Progenitor cell of endocrine pancreas (in vitro differentiated cells): ENCODE results near the gene DLGAP1. TPM values are rescaled to one million over a fixed set of nuclear protein-coding genes. Genes with fewer than 3 reads are reported as not detected.

Source experiments
- DNase-seq: peaks from one replicate; pipeline ENCODE4 v3.0.0; 2021; ENCODE audit warnings: low spot score; ENCODE audit not compliant: unreplicated experiment
- H3K27ac Mint-ChIP-seq: 2 replicates; pipeline ENCODE4 v1.8.0; 2021; ENCODE audit warnings: mild to moderate bottlenecking, moderate library complexity, mixed read lengths
- H3K27me3 Mint-ChIP-seq: 2 replicates; pipeline ENCODE4 v1.8.0; 2021; ENCODE audit warnings: mixed read lengths
- H3K36me3 Mint-ChIP-seq: 2 replicates; pipeline ENCODE4 v1.8.0; 2022; ENCODE audit warnings: mixed read lengths; ENCODE audit not compliant: insufficient read depth
- H3K4me1 Mint-ChIP-seq: 2 replicates; pipeline ENCODE4 v1.8.0; 2021; ENCODE audit warnings: low read depth, mixed read lengths
- H3K4me3 Mint-ChIP-seq: 2 replicates; pipeline ENCODE4 v1.8.0; 2021; ENCODE audit warnings: low read depth, mild to moderate bottlenecking, moderate library complexity, mixed read lengths
- H3K9me3 Mint-ChIP-seq: 2 replicates; pipeline ENCODE4 v1.8.0; 2021; ENCODE audit warnings: low read depth, mixed read lengths
- CTCF ChIP-seq: fragments of 200-600 bp; sonication (generic); IDR thresholded peaks from one replicate; pipeline ENCODE4 v1.5.0; 2021; ENCODE audit warnings: antibody characterized with exemption, mild to moderate bottlenecking; ENCODE audit not compliant: unreplicated experiment
- total RNA-seq: library from RNA; stranded (reverse); gene quantifications from 2 replicates; pipeline ENCODE4 v1.2.1, GENCODE V29; 2021

Gene DLGAP1
- total RNA-seq, 1 donor from 2014 or later: 16.7 TPM

- Mint-ChIP-seq H3K4me1 (peaks cover 5% of the 10 kb centered on the region), H3K4me3 (no peak overlapping the region), H3K27me3 (no peaks in the 10 kb centered on the region), H3K36me3 (no peaks in the 10 kb centered on the region), H3K27ac (peak overlapping the region; percentile 13), H3K9me3 (no peaks in the 10 kb centered on the region)
- TF ChIP-seq CTCF: no peak
- no peak for DNase-seq
These were observed 943.1 kb downstream of the DLGAP1 start for GRCh38 chr18:3511980-3512379.

- Mint-ChIP-seq H3K27me3 (no peaks in the 10 kb centered on the region), H3K36me3 (no peaks in the 10 kb centered on the region), H3K9me3 (no peaks in the 10 kb centered on the region), H3K4me3 (no peak overlapping the region), H3K27ac (no peak overlapping the region), H3K4me1 (peaks cover 5% of the 10 kb centered on the region)
- DNase-seq: no peak
- TF ChIP-seq CTCF: no peak
These were observed 944.2 kb downstream of the DLGAP1 start for GRCh38 chr18:3510896-3511295.

- TF ChIP-seq CTCF: no peak
- Mint-ChIP-seq H3K9me3 (no peaks in the 10 kb centered on the region), H3K4me1 (peaks cover 5% of the 10 kb centered on the region), H3K27ac (no peak overlapping the region), H3K27me3 (no peaks in the 10 kb centered on the region), H3K36me3 (no peaks in the 10 kb centered on the region), H3K4me3 (no peak overlapping the region)
- DNase-seq: no peak
These were observed 945.1 kb downstream of the DLGAP1 start for GRCh38 chr18:3510024-3510423.

- no peaks in the 10 kb centered on the region for H3K27me3 Mint-ChIP-seq
- no peak for DNase-seq
- no peaks in the 10 kb centered on the region for H3K9me3 Mint-ChIP-seq
- peak overlapping the region; percentile 56 for H3K27ac Mint-ChIP-seq
- H3K36me3 Mint-ChIP-seq: no peaks in the 10 kb centered on the region
- no peak for TF ChIP-seq CTCF
- H3K4me1 Mint-ChIP-seq: peaks cover 5% of the 10 kb centered on the region
- no peak overlapping the region for H3K4me3 Mint-ChIP-seq
These were observed 946.2 kb downstream of the DLGAP1 start for GRCh38 chr18:3508576-3509549.

- no peak overlapping the region for H3K27ac Mint-ChIP-seq
- no peak for TF ChIP-seq CTCF
- peaks cover 8% of the 10 kb centered on the region for H3K4me1 Mint-ChIP-seq
- H3K36me3 Mint-ChIP-seq: no peaks in the 10 kb centered on the region
- H3K9me3 Mint-ChIP-seq: no peaks in the 10 kb centered on the region
- no peak overlapping the region for H3K4me3 Mint-ChIP-seq
- H3K27me3 Mint-ChIP-seq: peaks cover 5% of the 10 kb centered on the region
- DNase-seq: no peak
These were observed 950.5 kb downstream of the DLGAP1 start for GRCh38 chr18:3504637-3505036.
